OCI-LY7 (cell line): ENCODE data around the gene MICAL3. TPM values are rescaled to one million over a fixed set of nuclear protein-coding genes. Genes with fewer than 3 reads are reported as not detected.

Experiments used
- BruUV-seq: library from RNA; stranded (reverse); fragments of 400-500 nt; replicated peaks from 2 replicates; lab custom pipeline; 2021; lab: Mats Ljungman, UMichigan
- CTCF ChIA-PET: fragments of 300-600 bp; sonication (Branson Sonifier 250); formaldehyde crosslinking; loops from one replicate; lab custom pipeline; 2022; ENCODE audit warnings: antibody characterized with exemption; ENCODE audit not compliant: unreplicated experiment; lab: Charles Lee
- POLR2A ChIA-PET: fragments of 300-600 bp; sonication (Branson Sonifier 250); formaldehyde crosslinking; loops from one replicate; lab custom pipeline; 2022; ENCODE audit warnings: antibody characterized with exemption; lab: Charles Lee
- DNase-seq: peaks from one replicate; pipeline ENCODE4 v3.0.0-alpha.2; 2015; ENCODE audit warnings: low spot score
- H2AFZ ChIP-seq: fragments of 200-600 bp; sonication (generic), shearing (Covaris generic); 2 replicates; pipeline ENCODE4 v1.6.1; 2014; ENCODE audit warnings: mild to moderate bottlenecking, antibody characterized with exemption, low read length, moderate library complexity
- H3K27ac ChIP-seq: fragments of 200-600 bp; sonication (generic); 2 replicates; pipeline ENCODE4 v1.5.1; 2014; ENCODE audit warnings: mixed run types, low read depth, mild to moderate bottlenecking, moderate library complexity, low read length, inconsistent platforms; ENCODE audit not compliant: poor library complexity, severe bottlenecking
- H3K36me3 ChIP-seq: fragments of 200-600 bp; sonication (generic); 2 replicates; pipeline ENCODE4 v1.6.1; 2014; ENCODE audit warnings: mild to moderate bottlenecking, antibody characterized with exemption, low read length, moderate library complexity, mixed read lengths; ENCODE audit not compliant: insufficient read depth
- H3K4me1 ChIP-seq: fragments of 200-600 bp; sonication (generic); 2 replicates; pipeline ENCODE4 v1.5.1; 2014; ENCODE audit warnings: mild to moderate bottlenecking, low read length; ENCODE audit not compliant: insufficient read depth, poor library complexity, severe bottlenecking
- H3K4me2 ChIP-seq: fragments of 200-600 bp; sonication (generic); 2 replicates; pipeline ENCODE4 v1.6.1; 2014; ENCODE audit warnings: mild to moderate bottlenecking, low read length
- H3K4me3 ChIP-seq: fragments of 200-600 bp; sonication (generic); 2 replicates; pipeline ENCODE4 v1.5.1; 2014; ENCODE audit warnings: mild to moderate bottlenecking, low read depth, low read length; ENCODE audit not compliant: poor library complexity, severe bottlenecking
- H3K79me2 ChIP-seq: fragments of 200-600 bp; sonication (generic); 2 replicates; pipeline ENCODE4 v1.6.1; 2016; ENCODE audit warnings: low read depth, mild to moderate bottlenecking, low read length, moderate library complexity, mixed read lengths; ENCODE audit not compliant: insufficient read depth
- H3K9me2 ChIP-seq: fragments of 200-600 bp; sonication (generic); 2 replicates; pipeline ENCODE4 v1.6.1; 2016; ENCODE audit warnings: mild to moderate bottlenecking, low read length, mixed read lengths; ENCODE audit not compliant: insufficient read depth
- H3K9me3 ChIP-seq: fragments of 200-600 bp; sonication (generic); 2 replicates; pipeline ENCODE4 v1.6.1; 2014; ENCODE audit warnings: mild to moderate bottlenecking, mixed run types, low read length, mixed read lengths
- H4K20me1 ChIP-seq: fragments of 200-600 bp; sonication (generic); 2 replicates; pipeline ENCODE4 v1.6.1; 2014; ENCODE audit warnings: mild to moderate bottlenecking, antibody characterized with exemption, low read length, moderate library complexity, mixed read lengths; ENCODE audit not compliant: insufficient read depth
- CTCF ChIP-seq: fragments of 200-600 bp; sonication (generic); conservative IDR thresholded peaks from 2 replicates; pipeline ENCODE4 v1.5.1; 2014; ENCODE audit warnings: mild to moderate bottlenecking, antibody characterized with exemption, low read length, moderate library complexity, mixed read lengths
- EZH2phosphoT487 ChIP-seq: fragments of 200-600 bp; sonication (generic); IDR thresholded peaks from 2 replicates; pipeline ENCODE4 v1.6.1; 2018; ENCODE audit warnings: low read depth, borderline replicate concordance, mild to moderate bottlenecking, mixed run types, antibody characterized with exemption, low read length, moderate library complexity, mixed read lengths
- intact Hi-C: fragments of 100-400 bp; cut with micrococcal nuclease; formaldehyde crosslinking; loops from one replicate; pipeline ENCODE4 v1.10.0; 2022; ENCODE audit not compliant: unreplicated experiment
- total RNA-seq, 2 experiments: library from RNA; depleted of rRNA in 1 of 2; stranded (reverse); fragments of >200 nt in 1 of 2; shearing (Covaris generic) in 1 of 2; gene quantifications; 2 replicates each; pipeline ENCODE4 v1.2.3, GENCODE V29; 2014 to 2022

The MICAL3 gene
- total RNA-seq, 2 experiments from 2014 or later = 80.9 to 210 TPM

DNA sequence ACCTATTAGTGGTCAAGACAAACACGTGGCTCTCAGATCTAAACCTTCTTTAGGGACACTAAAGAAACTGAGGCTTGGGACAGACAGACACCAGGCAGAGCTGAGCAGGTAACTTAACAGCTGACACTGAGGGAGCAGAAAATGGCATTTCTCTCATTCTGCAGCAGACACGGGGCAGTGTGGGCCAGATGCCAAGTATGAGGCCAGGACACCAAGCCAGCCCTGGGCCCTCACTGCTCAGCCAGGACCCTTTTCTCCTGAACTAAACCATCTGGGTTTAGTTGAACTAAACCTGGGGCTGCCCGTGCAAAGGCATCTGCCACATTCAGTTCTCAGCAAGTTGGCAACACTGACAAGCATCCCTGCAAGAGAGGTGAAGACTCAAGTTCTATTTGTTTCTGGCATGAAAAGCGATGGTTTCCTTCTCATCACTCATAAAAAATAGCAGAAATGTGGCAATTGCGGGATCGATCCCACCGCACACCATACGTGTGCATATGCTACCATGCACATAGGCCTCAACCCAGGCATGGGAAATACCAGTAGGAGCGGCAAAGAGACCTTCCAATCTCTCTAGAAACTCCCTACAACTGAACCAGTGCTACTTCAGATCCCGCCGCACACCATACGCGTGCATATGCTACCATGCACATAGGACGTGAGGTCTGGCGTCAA, 150.0 kb downstream of the MICAL3 start:
- CTCF ChIA-PET = no interaction called here
- POLR2A ChIA-PET = no interaction called here
- no peaks in the 10 kb centered on the region for H3K4me1 ChIP-seq
- H2AFZ ChIP-seq = no peak overlapping the region
- no peaks in the 10 kb centered on the region for H4K20me1 ChIP-seq
- H3K27ac ChIP-seq = no peak overlapping the region
- intact Hi-C loops = no loop called here
- H3K4me3 ChIP-seq = no peak overlapping the region
- H3K36me3 ChIP-seq = peaks cover 95% of the 10 kb centered on the region
- H3K9me2 ChIP-seq = no peaks in the 10 kb centered on the region
- DNase-seq = no peak
- TF ChIP-seq CTCF (no peak), EZH2phosphoT487 (no peak)
- BruUV-seq = no TSS peak
- H3K4me2 ChIP-seq = no peak overlapping the region
- H3K79me2 ChIP-seq = no peaks in the 10 kb centered on the region
- no peaks in the 10 kb centered on the region for H3K9me3 ChIP-seq

GRCh38 chr22:17873804-17874203, 150.6 kb downstream of the MICAL3 start:
- TF ChIP-seq EZH2phosphoT487 (no peak), CTCF (no peak)
- CTCF ChIA-PET = no interaction called here
- BruUV-seq = no TSS peak

DNA sequence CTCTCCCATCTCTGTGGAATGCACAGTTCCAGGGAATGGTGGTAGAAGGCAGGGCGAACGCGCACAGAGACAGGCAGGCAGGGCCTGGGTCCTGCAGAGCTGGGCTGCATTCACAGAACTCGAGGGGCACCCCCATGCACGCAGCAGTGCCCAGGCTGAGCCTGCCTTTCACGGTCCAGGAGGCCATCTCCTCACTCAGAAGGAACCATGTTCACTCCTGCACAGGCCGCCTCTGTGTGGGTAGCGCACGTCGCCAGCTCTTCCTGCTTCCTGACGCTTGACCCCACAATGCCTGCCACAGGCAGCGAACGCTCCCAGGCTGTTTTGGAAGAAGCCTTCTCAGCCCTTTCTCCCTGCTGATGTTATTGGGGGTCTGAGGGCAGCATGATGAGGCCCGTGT, 151.2 kb downstream of the MICAL3 start:
- Histone ChIP-seq H3K4me3 (no peak overlapping the region), H3K9me3 (no peaks in the 10 kb centered on the region)
- no peak for DNase-seq

More at GRCh38 chr22:17873804-17874203, 150.6 kb downstream of the MICAL3 start:
- peaks cover 95% of the 10 kb centered on the region for H3K36me3 ChIP-seq
- intact Hi-C loops = no loop called here
- no peaks in the 10 kb centered on the region for H4K20me1 ChIP-seq
- H3K4me3 ChIP-seq = no peak overlapping the region
- no peaks in the 10 kb centered on the region for H3K4me1 ChIP-seq
- no peak overlapping the region for H3K4me2 ChIP-seq
- POLR2A ChIA-PET = no interaction called here
- DNase-seq = no peak
- no peaks in the 10 kb centered on the region for H3K9me2 ChIP-seq
- H3K9me3 ChIP-seq = no peaks in the 10 kb centered on the region
- no peaks in the 10 kb centered on the region for H3K79me2 ChIP-seq
- H2AFZ ChIP-seq = no peak overlapping the region
- H3K27ac ChIP-seq = no peak overlapping the region

More for the DNA sequence above, 151.2 kb downstream of the MICAL3 start:
- Histone ChIP-seq H2AFZ (no peak overlapping the region), H3K4me2 (no peak overlapping the region), H3K79me2 (no peaks in the 10 kb centered on the region), H4K20me1 (no peaks in the 10 kb centered on the region), H3K27ac (no peak overlapping the region), H3K36me3 (peaks cover 95% of the 10 kb centered on the region), H3K9me2 (no peaks in the 10 kb centered on the region), H3K4me1 (no peaks in the 10 kb centered on the region)
- intact Hi-C loops = no loop called here
- CTCF ChIA-PET = no interaction called here
- POLR2A ChIA-PET = no interaction called here
- TF ChIP-seq EZH2phosphoT487 (no peak), CTCF (no peak)
- BruUV-seq = no TSS peak
